H1 (cell line): ENCODE results near the gene KPNA6. TPM values are rescaled to one million over a fixed set of nuclear protein-coding genes. Genes with fewer than 3 reads are reported as not detected.

Experiments used
- ASH2L ChIP-seq: fragments of 200-600, 300-600 bp; sonication (generic); IDR thresholded peaks from one replicate; pipeline ENCODE4 v1.7.1; 2017; ENCODE audit warnings: low read length
- CHD2 ChIP-seq: IDR thresholded peaks from 2 replicates; pipeline ENCODE4 v1.6.1; 2012; ENCODE audit warnings: low read length, improper control_type of control experiment
- polyA plus RNA-seq, 7 experiments: library from polyadenylated mRNA; depleted of rRNA in 3 of 7; stranded (reverse) in 5 of 7; unstranded in 2 of 7; fragments of >200 nt in 5 of 7; fragments of 200-250 nt in 2 of 7; gene quantifications; 1 replicate in 5 of 7; 2 replicates in 1 of 7; 4 replicates in 1 of 7; pipeline versions ENCODE4 v1.2.1 to v1.2.3, GENCODE V29; 2011 to 2013; ENCODE audit warnings: missing spikeins in 2 of 7, mixed read lengths in 2 of 7
- total RNA-seq: library from RNA; stranded (reverse); fragmentation: NEBNext Ultra II Directional; extraction: Animal tissue kit (Norgen Biotek cat#: 25700); gene quantifications from 2 replicates; pipeline ENCODE4 v1.2.1, GENCODE V29; 2021
- TF ChIP-seq, protein P1 (sequence below): fragments of 300-600 bp; sonication (generic); IDR thresholded peaks from 2 replicates; pipeline ENCODE4 v1.7.1; 2012; ENCODE audit warnings: low read length, moderate library complexity, mild to moderate bottlenecking, inconsistent platforms; ENCODE audit not compliant: insufficient replicate concordance

KPNA6 gene
- total and polyA plus RNA-seq, 2 of the 8 experiments (the other 6 are each of a cell fraction or from before 2014, with no cell fraction given) = 24.2 to 120 TPM

DNA sequence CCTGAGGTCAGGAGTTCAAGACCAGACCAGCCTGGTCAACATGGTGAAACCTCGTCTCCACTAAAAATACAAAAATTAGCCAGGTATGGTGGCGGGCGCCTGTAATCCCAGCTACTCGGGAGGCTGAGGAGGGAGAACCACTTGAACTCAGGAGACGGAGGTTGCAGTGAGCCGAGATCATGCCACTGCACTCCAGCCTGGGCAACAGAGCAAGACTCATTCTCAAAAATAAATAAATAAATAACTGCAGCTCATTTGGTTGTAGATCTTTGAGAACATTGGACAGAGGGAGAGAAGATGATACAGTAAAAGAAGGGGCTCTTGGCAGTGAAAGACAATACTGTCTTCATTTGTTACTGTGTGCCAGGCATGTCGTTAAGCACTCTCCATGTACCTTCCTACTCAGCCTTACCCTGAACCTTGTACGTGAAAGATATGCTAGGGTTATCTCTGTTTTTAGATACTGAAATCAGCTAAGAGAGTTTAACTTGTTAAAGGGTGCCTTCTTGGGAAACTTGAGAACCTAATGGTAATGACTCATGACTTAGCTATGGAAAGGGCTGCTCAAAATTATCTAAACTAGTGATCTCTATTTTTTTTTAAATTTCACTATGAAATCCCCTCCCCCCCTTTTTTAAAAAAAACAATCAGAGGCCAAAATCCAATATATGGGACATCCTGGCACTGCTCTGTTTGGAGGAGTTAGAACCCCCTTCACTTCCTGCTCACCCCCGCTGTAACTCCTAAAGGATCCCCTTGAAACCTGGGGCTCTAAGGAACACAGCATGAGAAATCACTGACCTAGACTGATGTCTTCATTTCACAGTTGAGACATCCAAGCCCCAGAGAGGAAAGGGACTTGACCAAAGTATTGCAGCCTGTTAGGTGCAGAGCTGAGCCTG is 6.8 kb upstream of the KPNA6 start (continued):
- TF ChIP-seq, protein P1, sequence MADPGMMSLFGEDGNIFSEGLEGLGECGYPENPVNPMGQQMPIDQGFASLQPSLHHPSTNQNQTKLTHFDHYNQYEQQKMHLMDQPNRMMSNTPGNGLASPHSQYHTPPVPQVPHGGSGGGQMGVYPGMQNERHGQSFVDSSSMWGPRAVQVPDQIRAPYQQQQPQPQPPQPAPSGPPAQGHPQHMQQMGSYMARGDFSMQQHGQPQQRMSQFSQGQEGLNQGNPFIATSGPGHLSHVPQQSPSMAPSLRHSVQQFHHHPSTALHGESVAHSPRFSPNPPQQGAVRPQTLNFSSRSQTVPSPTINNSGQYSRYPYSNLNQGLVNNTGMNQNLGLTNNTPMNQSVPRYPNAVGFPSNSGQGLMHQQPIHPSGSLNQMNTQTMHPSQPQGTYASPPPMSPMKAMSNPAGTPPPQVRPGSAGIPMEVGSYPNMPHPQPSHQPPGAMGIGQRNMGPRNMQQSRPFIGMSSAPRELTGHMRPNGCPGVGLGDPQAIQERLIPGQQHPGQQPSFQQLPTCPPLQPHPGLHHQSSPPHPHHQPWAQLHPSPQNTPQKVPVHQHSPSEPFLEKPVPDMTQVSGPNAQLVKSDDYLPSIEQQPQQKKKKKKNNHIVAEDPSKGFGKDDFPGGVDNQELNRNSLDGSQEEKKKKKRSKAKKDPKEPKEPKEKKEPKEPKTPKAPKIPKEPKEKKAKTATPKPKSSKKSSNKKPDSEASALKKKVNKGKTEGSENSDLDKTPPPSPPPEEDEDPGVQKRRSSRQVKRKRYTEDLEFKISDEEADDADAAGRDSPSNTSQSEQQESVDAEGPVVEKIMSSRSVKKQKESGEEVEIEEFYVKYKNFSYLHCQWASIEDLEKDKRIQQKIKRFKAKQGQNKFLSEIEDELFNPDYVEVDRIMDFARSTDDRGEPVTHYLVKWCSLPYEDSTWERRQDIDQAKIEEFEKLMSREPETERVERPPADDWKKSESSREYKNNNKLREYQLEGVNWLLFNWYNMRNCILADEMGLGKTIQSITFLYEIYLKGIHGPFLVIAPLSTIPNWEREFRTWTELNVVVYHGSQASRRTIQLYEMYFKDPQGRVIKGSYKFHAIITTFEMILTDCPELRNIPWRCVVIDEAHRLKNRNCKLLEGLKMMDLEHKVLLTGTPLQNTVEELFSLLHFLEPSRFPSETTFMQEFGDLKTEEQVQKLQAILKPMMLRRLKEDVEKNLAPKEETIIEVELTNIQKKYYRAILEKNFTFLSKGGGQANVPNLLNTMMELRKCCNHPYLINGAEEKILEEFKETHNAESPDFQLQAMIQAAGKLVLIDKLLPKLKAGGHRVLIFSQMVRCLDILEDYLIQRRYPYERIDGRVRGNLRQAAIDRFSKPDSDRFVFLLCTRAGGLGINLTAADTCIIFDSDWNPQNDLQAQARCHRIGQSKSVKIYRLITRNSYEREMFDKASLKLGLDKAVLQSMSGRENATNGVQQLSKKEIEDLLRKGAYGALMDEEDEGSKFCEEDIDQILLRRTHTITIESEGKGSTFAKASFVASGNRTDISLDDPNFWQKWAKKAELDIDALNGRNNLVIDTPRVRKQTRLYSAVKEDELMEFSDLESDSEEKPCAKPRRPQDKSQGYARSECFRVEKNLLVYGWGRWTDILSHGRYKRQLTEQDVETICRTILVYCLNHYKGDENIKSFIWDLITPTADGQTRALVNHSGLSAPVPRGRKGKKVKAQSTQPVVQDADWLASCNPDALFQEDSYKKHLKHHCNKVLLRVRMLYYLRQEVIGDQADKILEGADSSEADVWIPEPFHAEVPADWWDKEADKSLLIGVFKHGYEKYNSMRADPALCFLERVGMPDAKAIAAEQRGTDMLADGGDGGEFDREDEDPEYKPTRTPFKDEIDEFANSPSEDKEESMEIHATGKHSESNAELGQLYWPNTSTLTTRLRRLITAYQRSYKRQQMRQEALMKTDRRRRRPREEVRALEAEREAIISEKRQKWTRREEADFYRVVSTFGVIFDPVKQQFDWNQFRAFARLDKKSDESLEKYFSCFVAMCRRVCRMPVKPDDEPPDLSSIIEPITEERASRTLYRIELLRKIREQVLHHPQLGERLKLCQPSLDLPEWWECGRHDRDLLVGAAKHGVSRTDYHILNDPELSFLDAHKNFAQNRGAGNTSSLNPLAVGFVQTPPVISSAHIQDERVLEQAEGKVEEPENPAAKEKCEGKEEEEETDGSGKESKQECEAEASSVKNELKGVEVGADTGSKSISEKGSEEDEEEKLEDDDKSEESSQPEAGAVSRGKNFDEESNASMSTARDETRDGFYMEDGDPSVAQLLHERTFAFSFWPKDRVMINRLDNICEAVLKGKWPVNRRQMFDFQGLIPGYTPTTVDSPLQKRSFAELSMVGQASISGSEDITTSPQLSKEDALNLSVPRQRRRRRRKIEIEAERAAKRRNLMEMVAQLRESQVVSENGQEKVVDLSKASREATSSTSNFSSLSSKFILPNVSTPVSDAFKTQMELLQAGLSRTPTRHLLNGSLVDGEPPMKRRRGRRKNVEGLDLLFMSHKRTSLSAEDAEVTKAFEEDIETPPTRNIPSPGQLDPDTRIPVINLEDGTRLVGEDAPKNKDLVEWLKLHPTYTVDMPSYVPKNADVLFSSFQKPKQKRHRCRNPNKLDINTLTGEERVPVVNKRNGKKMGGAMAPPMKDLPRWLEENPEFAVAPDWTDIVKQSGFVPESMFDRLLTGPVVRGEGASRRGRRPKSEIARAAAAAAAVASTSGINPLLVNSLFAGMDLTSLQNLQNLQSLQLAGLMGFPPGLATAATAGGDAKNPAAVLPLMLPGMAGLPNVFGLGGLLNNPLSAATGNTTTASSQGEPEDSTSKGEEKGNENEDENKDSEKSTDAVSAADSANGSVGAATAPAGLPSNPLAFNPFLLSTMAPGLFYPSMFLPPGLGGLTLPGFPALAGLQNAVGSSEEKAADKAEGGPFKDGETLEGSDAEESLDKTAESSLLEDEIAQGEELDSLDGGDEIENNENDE = no peak
- TF ChIP-seq CHD2 (no peak), ASH2L (no peak)
- TF ChIP-seq, all 59 proteins: peak for 0
